ENCODE data around the gene SP7.
"Not testable (repeated sequence)": the region's sequence is repeated elsewhere in the genome, so short reads cannot be mapped to it uniquely, and the experiment has no call there.

SP7 gene

GRCh38 chr12:53336181-53336681 is at the start of gene SP7:
Gene SP7 (minus strand): TSS chr12:53336354. CDS start chr12:53335646, 708 bp downstream.
- no peak for DNase-seq

GRCh38 chr12:53383258-53383657 is 47.1 kb upstream of the SP7 start:
- no peak for DNase-seq

GRCh38 chr12:53381731-53382630 is 45.8 kb upstream of the SP7 start:
- peak; percentile 64 for DNase-seq

- DNase-seq: no peak
These were observed 44.9 kb upstream of the SP7 start for GRCh38 chr12:53380794-53381730.

GRCh38 chr12:53380104-53380793 is 44.1 kb upstream of the SP7 start, which contains the start of gene SP1:
Gene SP1 (plus strand): TSS chr12:53380176. CDS start chr12:53380292, 116 bp downstream.
- peak; percentile 90 for DNase-seq

GRCh38 chr12:53379389-53380103 is 43.4 kb upstream of the SP7 start:
- DNase-seq: peak; percentile 100

- DNase-seq: no peak
These were observed 42.7 kb upstream of the SP7 start for GRCh38 chr12:53378724-53379388.

- no peak for DNase-seq
These were observed 42.1 kb upstream of the SP7 start for GRCh38 chr12:53378222-53378621.

GRCh38 chr12:53376747-53377146 is 40.6 kb upstream of the SP7 start:
- no peak for DNase-seq

GRCh38 chr12:53374277-53374676 is 38.1 kb upstream of the SP7 start:
- DNase-seq: not testable (repeated sequence)

- not testable (repeated sequence) for DNase-seq
These were observed 37.5 kb upstream of the SP7 start for GRCh38 chr12:53373554-53374133.

GRCh38 chr12:53365245-53365904 is 29.2 kb upstream of the SP7 start:
- no peak for DNase-seq

GRCh38 chr12:53361638-53362037 is 25.5 kb upstream of the SP7 start:
- not testable (repeated sequence) for DNase-seq

GRCh38 chr12:53358836-53359419 is 22.8 kb upstream of the SP7 start:
- DNase-seq: no peak

- no peak for DNase-seq
These were observed 19.0 kb upstream of the SP7 start for GRCh38 chr12:53355121-53355520.

GRCh38 chr12:53353257-53353655 is 17.1 kb upstream of the SP7 start:
- no peak for DNase-seq

GRCh38 chr12:53352331-53353256 is 16.4 kb upstream of the SP7 start:
- peak; percentile 88 for DNase-seq

- DNase-seq: no peak
These were observed 11.8 kb upstream of the SP7 start for GRCh38 chr12:53347905-53348304.

- no peak for DNase-seq
These were observed 10.3 kb upstream of the SP7 start for GRCh38 chr12:53346491-53346890.
